Colonic mucosa (tissue), 4 donors: ENCODE results near the gene TMEM131. TPM values are rescaled to one million over a fixed set of nuclear protein-coding genes. Genes with fewer than 3 reads are reported as not detected.
A peak's percentile ranks its signal among the peaks of the same experiment; 100 is the strongest.
"Not testable (repeated sequence)": the region's sequence is repeated elsewhere in the genome, so short reads cannot be mapped to it uniquely, and the experiment has no call there.

Source experiments
- DNase-seq: peaks from one replicate; pipeline ENCODE4 v3.0.0-alpha.2; 2020
- H3K27ac ChIP-seq: fragments of 200-600 bp; one replicate; pipeline ENCODE4 v1.8.0; 2021
- H3K27me3 ChIP-seq: fragments of 200-600 bp; one replicate; pipeline ENCODE4 v1.8.0; 2021
- H3K36me3 ChIP-seq: fragments of 200-600 bp; one replicate; pipeline ENCODE4 v1.8.0; 2021
- H3K4me1 ChIP-seq: fragments of 200-600 bp; one replicate; pipeline ENCODE4 v1.8.0; 2021; ENCODE audit warnings: mild to moderate bottlenecking
- H3K4me3 ChIP-seq: fragments of 200-600 bp; one replicate; pipeline ENCODE4 v1.8.0; 2021
- H3K9ac ChIP-seq, 2 donors: one replicate each; pipeline ENCODE4 v1.7.0; 2013; ENCODE audit warnings: control low read depth in 2 of 2, low read depth in 2 of 2, low read length in 2 of 2
- H3K9me3 ChIP-seq: fragments of 200-600 bp; one replicate; pipeline ENCODE4 v1.8.0; 2021
- intact Hi-C: fragments of 100-400 bp; cut with DNase I; formaldehyde crosslinking; loops from one replicate; pipeline ENCODE4 v1.14.1; 2022
- total RNA-seq, 2 donors: library from RNA; stranded (reverse); fragmentation: NEBNext Ultra II Directional in 1 of 2; extraction: Animal tissue kit (Norgen Biotek cat#: 25700) in 1 of 2; gene quantifications; one replicate each; pipeline ENCODE4 v1.2.1, GENCODE V29; 2021
- TF ChIP-seq, protein P1 (sequence below): fragments of 200-600 bp; IDR thresholded peaks from one replicate; pipeline ENCODE4 v1.8.0; 2022; ENCODE audit warnings: antibody characterized with exemption, mild to moderate bottlenecking
- donor health status: healthy.
- donor health status: DM: no; HTN: no; CAD: no.
- donor health status: DM: no; HTN: no; CAD: no.

TMEM131 gene
- total RNA-seq, 2 donors from 2014 or later: 52.4 to 60.8 TPM

DNA sequence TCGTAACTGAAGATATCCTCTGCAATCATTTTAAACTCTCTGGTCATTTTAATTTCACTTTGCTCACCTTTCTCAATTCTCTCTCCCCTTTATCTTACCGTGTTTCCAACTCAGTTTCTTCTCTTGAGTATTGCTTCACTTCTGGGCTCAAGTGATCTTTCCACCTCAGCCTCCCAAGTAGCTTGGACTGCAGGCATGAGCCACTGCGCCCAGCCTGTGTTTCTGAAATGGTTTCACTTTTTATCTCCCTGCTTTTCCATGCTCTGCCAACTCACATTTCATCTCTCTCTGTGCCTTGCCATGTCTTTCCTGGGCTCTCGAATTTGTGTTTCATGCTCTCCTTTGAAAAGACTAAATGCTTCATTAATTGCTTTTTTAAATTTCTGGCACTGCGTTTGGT, 30.5 kb upstream of the TMEM131 start:
- intact Hi-C loops: no loop called here

DNA sequence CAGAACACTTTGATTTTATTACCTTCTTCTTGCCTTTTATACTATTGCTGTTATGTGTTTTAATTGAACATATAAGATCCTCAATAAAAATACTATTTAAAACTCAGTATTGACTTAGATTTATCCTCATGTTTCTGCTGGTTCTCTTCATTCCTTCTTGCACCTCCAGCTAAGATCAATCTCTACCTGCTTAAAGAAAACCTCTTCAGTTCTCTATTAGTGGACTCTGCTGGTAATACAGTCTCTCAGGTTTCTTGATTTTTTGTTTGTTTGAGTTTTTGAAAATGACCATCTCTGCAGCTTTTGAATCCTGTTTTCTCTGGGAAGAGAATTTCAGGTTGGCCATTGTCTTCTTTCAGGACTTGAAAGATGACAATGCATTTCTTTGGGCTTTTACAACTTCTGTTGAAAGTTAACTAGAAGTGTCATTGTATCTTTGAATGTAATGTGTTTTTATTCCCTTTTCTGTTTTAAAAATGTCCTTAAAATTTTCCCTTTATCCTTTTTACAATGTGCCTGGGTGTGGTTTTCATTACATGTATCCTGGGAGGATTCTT, 29.8 kb upstream of the TMEM131 start:
- Histone ChIP-seq H3K27ac (no peak overlapping the region), H3K4me3 (no peak overlapping the region), H3K4me1 (no peaks in the 10 kb centered on the region), H3K9ac (no peak overlapping the region), H3K27me3 (no peaks in the 10 kb centered on the region), H3K9me3 (no peaks in the 10 kb centered on the region), H3K36me3 (no peaks in the 10 kb centered on the region)
- no peak for DNase-seq
- intact Hi-C loops: no loop called here
- TF ChIP-seq, protein P1, sequence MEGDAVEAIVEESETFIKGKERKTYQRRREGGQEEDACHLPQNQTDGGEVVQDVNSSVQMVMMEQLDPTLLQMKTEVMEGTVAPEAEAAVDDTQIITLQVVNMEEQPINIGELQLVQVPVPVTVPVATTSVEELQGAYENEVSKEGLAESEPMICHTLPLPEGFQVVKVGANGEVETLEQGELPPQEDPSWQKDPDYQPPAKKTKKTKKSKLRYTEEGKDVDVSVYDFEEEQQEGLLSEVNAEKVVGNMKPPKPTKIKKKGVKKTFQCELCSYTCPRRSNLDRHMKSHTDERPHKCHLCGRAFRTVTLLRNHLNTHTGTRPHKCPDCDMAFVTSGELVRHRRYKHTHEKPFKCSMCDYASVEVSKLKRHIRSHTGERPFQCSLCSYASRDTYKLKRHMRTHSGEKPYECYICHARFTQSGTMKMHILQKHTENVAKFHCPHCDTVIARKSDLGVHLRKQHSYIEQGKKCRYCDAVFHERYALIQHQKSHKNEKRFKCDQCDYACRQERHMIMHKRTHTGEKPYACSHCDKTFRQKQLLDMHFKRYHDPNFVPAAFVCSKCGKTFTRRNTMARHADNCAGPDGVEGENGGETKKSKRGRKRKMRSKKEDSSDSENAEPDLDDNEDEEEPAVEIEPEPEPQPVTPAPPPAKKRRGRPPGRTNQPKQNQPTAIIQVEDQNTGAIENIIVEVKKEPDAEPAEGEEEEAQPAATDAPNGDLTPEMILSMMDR: peak; percentile 29

More for the DNA sequence above, 30.5 kb upstream of the TMEM131 start:
- DNase-seq: peak; percentile 17
- Histone ChIP-seq H3K27me3 (no peaks in the 10 kb centered on the region), H3K9ac (no peak overlapping the region), H3K9me3 (no peaks in the 10 kb centered on the region), H3K36me3 (no peaks in the 10 kb centered on the region), H3K27ac (no peak overlapping the region), H3K4me1 (no peaks in the 10 kb centered on the region), H3K4me3 (no peak overlapping the region)
- TF ChIP-seq, protein P1: no peak

DNA sequence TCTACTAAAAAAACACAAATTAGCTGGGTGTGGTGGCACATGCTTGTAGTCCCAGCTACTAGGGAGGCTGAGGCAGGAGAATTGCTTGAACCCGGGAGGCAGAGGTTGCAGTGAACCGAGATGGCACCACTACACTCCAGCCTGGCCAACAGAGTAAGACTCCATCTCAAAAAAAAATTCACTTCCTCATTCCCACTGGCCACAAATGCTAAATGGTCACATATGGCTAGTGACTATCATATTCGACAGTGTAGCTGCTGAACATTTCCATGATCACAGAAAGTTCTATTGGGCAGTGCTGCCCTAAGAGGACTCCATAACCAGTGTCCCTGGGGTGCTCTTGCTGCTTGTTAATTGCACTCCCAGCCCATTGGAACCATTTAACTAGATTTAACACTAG, 26.3 kb upstream of the TMEM131 start:
- H3K36me3 ChIP-seq, H3K4me3 ChIP-seq, H3K27ac ChIP-seq, H3K27me3 ChIP-seq, H3K4me1 ChIP-seq, H3K9me3 ChIP-seq, intact Hi-C loops, DNase-seq, H3K9ac ChIP-seq: not testable (repeated sequence)

DNA sequence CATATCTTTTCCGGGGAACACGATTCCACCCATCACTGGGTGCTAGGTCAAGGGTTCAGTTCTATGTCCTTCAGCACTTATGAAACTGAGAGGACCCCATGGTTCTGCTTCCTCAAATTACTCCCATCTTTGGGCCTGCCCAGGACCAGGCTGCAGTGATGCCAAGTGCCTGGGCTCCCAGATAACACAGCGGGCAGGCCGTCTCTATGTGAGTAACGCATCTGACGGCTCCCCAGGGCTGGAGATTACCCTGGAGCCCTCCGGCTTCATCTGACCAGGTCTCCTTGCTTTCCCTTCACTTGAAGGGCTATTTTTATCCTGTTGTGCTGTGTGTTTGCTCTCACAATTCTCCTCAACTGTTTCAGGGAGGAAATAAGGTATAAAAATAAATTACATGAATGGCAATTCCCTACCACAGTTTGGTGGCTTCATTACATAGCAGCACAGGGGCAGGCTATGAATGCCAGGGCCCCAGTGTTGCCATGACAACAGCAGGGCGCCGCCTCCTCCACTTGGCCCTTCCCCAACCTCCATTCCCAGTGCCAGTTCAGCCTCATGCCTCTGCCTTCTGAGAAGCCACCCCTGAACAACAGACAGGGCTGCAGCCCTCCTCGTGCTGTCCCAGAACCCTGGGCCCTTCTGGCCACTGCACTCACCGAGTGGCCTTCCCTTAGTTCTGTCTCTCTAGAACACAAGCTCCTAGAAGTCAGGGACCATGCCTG, 25.4 kb upstream of the TMEM131 start:
- H3K36me3 ChIP-seq: no peaks in the 10 kb centered on the region
- peak; percentile 68 for DNase-seq
- peak overlapping the region in 1 of 2 donors; percentile 80 for H3K9ac ChIP-seq
- intact Hi-C loops: loop anchor here (2.0 kb wide), 1 partner anchor 54 kb away; no protein-coding TSS in a partner anchor
- H3K27ac ChIP-seq: peak overlapping the region; percentile 69
- no peaks in the 10 kb centered on the region for H3K4me1 ChIP-seq
- TF ChIP-seq, protein P1: no peak
- H3K4me3 ChIP-seq: no peak overlapping the region
- no peaks in the 10 kb centered on the region for H3K27me3 ChIP-seq
- H3K9me3 ChIP-seq: no peaks in the 10 kb centered on the region

DNA sequence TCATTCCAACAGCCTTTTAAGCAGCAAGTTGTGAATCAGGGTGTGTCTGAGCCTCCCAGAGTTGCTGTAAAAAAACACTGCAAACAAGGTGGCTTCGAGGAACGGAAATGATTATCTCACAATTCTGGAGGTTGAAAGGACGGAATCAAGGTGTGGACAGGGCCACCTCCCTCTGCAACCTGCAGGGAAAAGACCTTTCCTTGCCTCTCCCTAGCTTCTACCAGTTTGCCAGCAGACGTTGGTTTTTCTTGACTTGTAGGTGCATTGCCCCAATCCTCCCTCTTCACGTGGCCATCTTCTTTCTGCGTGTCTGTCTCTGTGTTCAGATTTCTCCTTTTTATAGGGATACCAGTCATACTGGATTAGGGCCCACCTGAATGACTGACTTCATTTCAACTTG, 24.8 kb upstream of the TMEM131 start:
- Histone ChIP-seq H3K27me3 (no peaks in the 10 kb centered on the region), H3K27ac (peak overlapping the region; percentile 69), H3K9ac (peak overlapping the region in 1 of 2 donors; percentile 80), H3K9me3 (no peaks in the 10 kb centered on the region), H3K4me3 (no peak overlapping the region), H3K4me1 (no peaks in the 10 kb centered on the region), H3K36me3 (no peaks in the 10 kb centered on the region)
- DNase-seq: peak; percentile 69
- intact Hi-C loops: loop anchor here (2.0 kb wide), 1 partner anchor 54 kb away; no protein-coding TSS in a partner anchor
- TF ChIP-seq, protein P1: no peak
